OCI-LY7 (cell line): ENCODE data around the gene MPLKIP. TPM values are rescaled to one million over a fixed set of nuclear protein-coding genes. Genes with fewer than 3 reads are reported as not detected.

ENCODE experiments used
- BruUV-seq: library from RNA; stranded (reverse); fragments of 400-500 nt; replicated peaks from 2 replicates; lab custom pipeline; 2021; lab: Mats Ljungman, UMichigan
- CTCF ChIA-PET: fragments of 300-600 bp; sonication (Branson Sonifier 250); formaldehyde crosslinking; loops from one replicate; lab custom pipeline; 2022; ENCODE audit warnings: antibody characterized with exemption; ENCODE audit not compliant: unreplicated experiment; lab: Charles Lee
- POLR2A ChIA-PET: fragments of 300-600 bp; sonication (Branson Sonifier 250); formaldehyde crosslinking; loops from one replicate; lab custom pipeline; 2022; ENCODE audit warnings: antibody characterized with exemption; lab: Charles Lee
- DNase-seq: peaks from one replicate; pipeline ENCODE4 v3.0.0-alpha.2; 2015; ENCODE audit warnings: low spot score
- H2AFZ ChIP-seq: fragments of 200-600 bp; sonication (generic), shearing (Covaris generic); 2 replicates; pipeline ENCODE4 v1.6.1; 2014; ENCODE audit warnings: mild to moderate bottlenecking, antibody characterized with exemption, low read length, moderate library complexity
- H3K27ac ChIP-seq: fragments of 200-600 bp; sonication (generic); 2 replicates; pipeline ENCODE4 v1.5.1; 2014; ENCODE audit warnings: mixed run types, low read depth, mild to moderate bottlenecking, moderate library complexity, low read length, inconsistent platforms; ENCODE audit not compliant: poor library complexity, severe bottlenecking
- H3K36me3 ChIP-seq: fragments of 200-600 bp; sonication (generic); 2 replicates; pipeline ENCODE4 v1.6.1; 2014; ENCODE audit warnings: mild to moderate bottlenecking, antibody characterized with exemption, low read length, moderate library complexity, mixed read lengths; ENCODE audit not compliant: insufficient read depth
- H3K4me1 ChIP-seq: fragments of 200-600 bp; sonication (generic); 2 replicates; pipeline ENCODE4 v1.5.1; 2014; ENCODE audit warnings: mild to moderate bottlenecking, low read length; ENCODE audit not compliant: insufficient read depth, poor library complexity, severe bottlenecking
- H3K4me2 ChIP-seq: fragments of 200-600 bp; sonication (generic); 2 replicates; pipeline ENCODE4 v1.6.1; 2014; ENCODE audit warnings: mild to moderate bottlenecking, low read length
- H3K4me3 ChIP-seq: fragments of 200-600 bp; sonication (generic); 2 replicates; pipeline ENCODE4 v1.5.1; 2014; ENCODE audit warnings: mild to moderate bottlenecking, low read depth, low read length; ENCODE audit not compliant: poor library complexity, severe bottlenecking
- H3K79me2 ChIP-seq: fragments of 200-600 bp; sonication (generic); 2 replicates; pipeline ENCODE4 v1.6.1; 2016; ENCODE audit warnings: low read depth, mild to moderate bottlenecking, low read length, moderate library complexity, mixed read lengths; ENCODE audit not compliant: insufficient read depth
- H3K9me2 ChIP-seq: fragments of 200-600 bp; sonication (generic); 2 replicates; pipeline ENCODE4 v1.6.1; 2016; ENCODE audit warnings: mild to moderate bottlenecking, low read length, mixed read lengths; ENCODE audit not compliant: insufficient read depth
- H3K9me3 ChIP-seq: fragments of 200-600 bp; sonication (generic); 2 replicates; pipeline ENCODE4 v1.6.1; 2014; ENCODE audit warnings: mild to moderate bottlenecking, mixed run types, low read length, mixed read lengths
- H4K20me1 ChIP-seq: fragments of 200-600 bp; sonication (generic); 2 replicates; pipeline ENCODE4 v1.6.1; 2014; ENCODE audit warnings: mild to moderate bottlenecking, antibody characterized with exemption, low read length, moderate library complexity, mixed read lengths; ENCODE audit not compliant: insufficient read depth
- CTCF ChIP-seq: fragments of 200-600 bp; sonication (generic); conservative IDR thresholded peaks from 2 replicates; pipeline ENCODE4 v1.5.1; 2014; ENCODE audit warnings: mild to moderate bottlenecking, antibody characterized with exemption, low read length, moderate library complexity, mixed read lengths
- EZH2phosphoT487 ChIP-seq: fragments of 200-600 bp; sonication (generic); IDR thresholded peaks from 2 replicates; pipeline ENCODE4 v1.6.1; 2018; ENCODE audit warnings: low read depth, borderline replicate concordance, mild to moderate bottlenecking, mixed run types, antibody characterized with exemption, low read length, moderate library complexity, mixed read lengths
- intact Hi-C: fragments of 100-400 bp; cut with micrococcal nuclease; formaldehyde crosslinking; loops from one replicate; pipeline ENCODE4 v1.10.0; 2022; ENCODE audit not compliant: unreplicated experiment
- small RNA-seq: library from RNA; depleted of rRNA; stranded (forward); fragments of <200 nt; gene quantifications from one replicate; pipeline ENCODE3, GENCODE V24; 2014
- total RNA-seq, 2 experiments: library from RNA; depleted of rRNA in 1 of 2; stranded (reverse); fragments of >200 nt in 1 of 2; shearing (Covaris generic) in 1 of 2; gene quantifications; 2 replicates each; pipeline ENCODE4 v1.2.3, GENCODE V29; 2014 to 2022

Gene MPLKIP
- total RNA-seq, 2 experiments from 2014 or later = 44.1 to 46.3 TPM

- Histone ChIP-seq H3K27ac (no peak overlapping the region), H3K9me2 (no peaks in the 10 kb centered on the region), H3K9me3 (no peaks in the 10 kb centered on the region), H3K4me3 (no peak overlapping the region), H3K79me2 (no peaks in the 10 kb centered on the region), H3K4me1 (no peaks in the 10 kb centered on the region), H3K4me2 (no peak overlapping the region), H2AFZ (no peak overlapping the region), H4K20me1 (0 out of 2 replicates have a peak, but pooled peaks cover 4% of the 10 kb centered on the region), H3K36me3 (peaks cover 88% of the 10 kb centered on the region)
- no peak for DNase-seq
- no TSS peak for BruUV-seq
- intact Hi-C loops = no loop called here
- ChIA-PET POLR2A (no interaction called here), CTCF (no interaction called here)
- TF ChIP-seq CTCF (no peak), EZH2phosphoT487 (no peak)
Measured at GRCh38 chr7:40092182-40092581, 42.2 kb downstream of the MPLKIP start.

- intact Hi-C loops = no loop called here
- BruUV-seq = no TSS peak
- H3K9me3 ChIP-seq = no peaks in the 10 kb centered on the region
- no peak overlapping the region for H3K4me2 ChIP-seq
- H3K4me3 ChIP-seq = no peak overlapping the region
- ChIA-PET POLR2A (interaction anchor here (0.6 to 1.2 kb wide), 2 partner anchors 57 to 341 kb away, joined by 3 read pairs; no protein-coding TSS in a partner anchor), CTCF (no interaction called here)
- peaks cover 41% of the 10 kb centered on the region for H3K36me3 ChIP-seq
- H3K9me2 ChIP-seq = no peaks in the 10 kb centered on the region
- no peaks in the 10 kb centered on the region for H3K79me2 ChIP-seq
- no peaks in the 10 kb centered on the region for H4K20me1 ChIP-seq
- H3K27ac ChIP-seq = no peak overlapping the region
- TF ChIP-seq CTCF (no peak), EZH2phosphoT487 (no peak)
- H3K4me1 ChIP-seq = no peaks in the 10 kb centered on the region
- no peak for DNase-seq
- H2AFZ ChIP-seq = no peak overlapping the region
Measured at GRCh38 chr7:40077849-40078248, 56.6 kb downstream of the MPLKIP start.

Small RNAs within 50 kb of the gene (small RNA-seq; reads per million reads assigned to genes)
- gene AC006023.1 = not detected
- not detected for gene AC006023.2

Other genes starting within 250 kb of the MPLKIP start
- 81.9 and 84.3 TPM in 2 replicates for gene CDK13, start 184.4 kb downstream of the MPLKIP start, total RNA-seq (2014; rRNA removed; shearing (Covaris generic))
- 90.9 and 101 TPM in 2 replicates for gene CDK13, start 184.4 kb downstream of the MPLKIP start, total RNA-seq (2022)
- 1.7 TPM in 1 of 2 replicates, not detected in the other for gene SUGCT, start 383 bp upstream of the MPLKIP start, total RNA-seq (2014; rRNA removed; shearing (Covaris generic))
- gene SUGCT, start 383 bp upstream of the MPLKIP start, total RNA-seq (2022) = not detected in 2 replicates